Skeletal muscle satellite cell (primary cell): ENCODE results near the gene CXCL8.

Source experiments
- H3K27me3 ChIP-seq: 2 replicates; pipeline ENCODE4 v1.7.0; 2013; ENCODE audit warnings: low read length; ENCODE audit not compliant: control insufficient read depth, insufficient read depth
- H3K36me3 ChIP-seq: 2 replicates; pipeline ENCODE4 v1.7.0; 2013; ENCODE audit warnings: mild to moderate bottlenecking, control low read depth, low read length; ENCODE audit not compliant: insufficient read depth
- H3K4me1 ChIP-seq: 2 replicates; pipeline ENCODE4 v1.7.0; 2013; ENCODE audit warnings: low read length; ENCODE audit not compliant: control insufficient read depth, insufficient read depth
- H3K4me2 ChIP-seq: 2 replicates; pipeline ENCODE4 v1.7.0; 2013; ENCODE audit warnings: mild to moderate bottlenecking, low read length
- H3K4me3 ChIP-seq: 2 replicates; pipeline ENCODE4 v1.7.0; 2013; ENCODE audit warnings: low read length
- H3K9ac ChIP-seq: 2 replicates; pipeline ENCODE4 v1.7.0; 2013; ENCODE audit warnings: mild to moderate bottlenecking, low read depth, low read length, moderate library complexity
- H3K9me3 ChIP-seq: replicated peaks from 2 replicates; pipeline ENCODE4 v1.7.0; 2013; ENCODE audit warnings: mild to moderate bottlenecking, control low read depth, low read length

The CXCL8 gene

GRCh38 chr4:73721435-73721834 is 18.9 kb upstream of the CXCL8 start:
- Histone ChIP-seq H3K9me3 (no peaks in the 10 kb centered on the region), H3K27me3 (no peaks in the 10 kb centered on the region), H3K4me1 (peaks cover 61% of the 10 kb centered on the region), H3K4me3 (no peak overlapping the region), H3K4me2 (peak overlapping the region; percentile 60), H3K9ac (peak overlapping the region; percentile 72), H3K36me3 (no peaks in the 10 kb centered on the region)

DNA sequence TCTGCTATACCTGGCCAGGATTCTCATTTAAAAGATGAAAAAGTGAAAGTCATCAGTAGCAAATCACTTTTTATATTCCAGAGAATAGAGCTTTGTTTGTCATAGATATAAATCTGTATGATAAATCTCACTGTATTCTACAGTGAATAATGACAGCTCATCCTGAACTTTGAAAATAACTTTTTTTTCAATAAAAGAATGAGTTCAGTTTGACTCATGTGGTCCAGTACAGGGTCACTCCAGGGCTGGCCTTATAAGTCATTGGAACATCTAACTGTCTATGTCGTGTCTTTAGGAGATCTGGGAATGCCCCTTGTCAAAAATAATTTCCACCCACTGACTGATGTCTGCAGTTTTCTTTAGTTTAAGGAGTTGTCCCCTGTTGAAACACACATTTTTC is 18.5 kb upstream of the CXCL8 start:
- peak overlapping the region; percentile 60 for H3K4me2 ChIP-seq
- H3K27me3 ChIP-seq = no peaks in the 10 kb centered on the region
- H3K4me3 ChIP-seq = no peak overlapping the region
- peak overlapping the region; percentile 72 for H3K9ac ChIP-seq
- H3K4me1 ChIP-seq = peaks cover 66% of the 10 kb centered on the region
- H3K36me3 ChIP-seq = no peaks in the 10 kb centered on the region
- no peaks in the 10 kb centered on the region for H3K9me3 ChIP-seq

GRCh38 chr4:73723023-73723422 is 17.3 kb upstream of the CXCL8 start:
- H3K4me1 ChIP-seq = peaks cover 63% of the 10 kb centered on the region
- H3K4me2 ChIP-seq = no peak overlapping the region
- no peaks in the 10 kb centered on the region for H3K27me3 ChIP-seq
- no peaks in the 10 kb centered on the region for H3K9me3 ChIP-seq
- H3K4me3 ChIP-seq = no peak overlapping the region
- no peaks in the 10 kb centered on the region for H3K36me3 ChIP-seq
- no peak overlapping the region for H3K9ac ChIP-seq

GRCh38 chr4:73723928-73724327 is 16.4 kb upstream of the CXCL8 start:
- no peak overlapping the region for H3K4me3 ChIP-seq
- no peak overlapping the region for H3K4me2 ChIP-seq
- no peaks in the 10 kb centered on the region for H3K9me3 ChIP-seq
- peaks cover 54% of the 10 kb centered on the region for H3K4me1 ChIP-seq
- no peaks in the 10 kb centered on the region for H3K27me3 ChIP-seq
- H3K9ac ChIP-seq = no peak overlapping the region
- H3K36me3 ChIP-seq = no peaks in the 10 kb centered on the region

- no peak overlapping the region for H3K4me3 ChIP-seq
- H3K9me3 ChIP-seq = no peaks in the 10 kb centered on the region
- H3K9ac ChIP-seq = peak overlapping the region; percentile 51
- peaks cover 60% of the 10 kb centered on the region for H3K4me1 ChIP-seq
- H3K4me2 ChIP-seq = no peak overlapping the region
- H3K36me3 ChIP-seq = no peaks in the 10 kb centered on the region
- no peaks in the 10 kb centered on the region for H3K27me3 ChIP-seq
Measured at GRCh38 chr4:73725510-73725909, 14.9 kb upstream of the CXCL8 start.

DNA sequence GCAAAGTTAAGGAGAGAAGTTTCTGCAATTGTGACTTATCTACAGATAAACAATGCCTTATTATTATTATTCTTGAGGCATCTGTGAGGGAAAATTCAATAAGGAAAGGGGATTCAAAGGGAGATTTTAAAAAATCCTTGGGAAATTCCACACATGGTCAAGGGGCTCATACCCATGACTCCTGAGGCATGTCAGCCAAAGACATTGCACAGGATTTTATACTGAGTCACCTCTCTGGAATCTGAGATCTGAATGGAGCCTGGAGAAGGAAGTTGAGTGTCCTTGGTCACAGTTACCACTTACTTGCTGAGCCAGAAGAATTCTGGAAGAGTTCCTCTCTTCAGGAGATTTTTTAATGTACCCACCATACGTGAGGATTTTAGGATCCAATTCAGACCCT is 14.4 kb upstream of the CXCL8 start:
- Histone ChIP-seq H3K4me3 (no peak overlapping the region), H3K27me3 (no peaks in the 10 kb centered on the region), H3K4me2 (peak overlapping the region; percentile 36), H3K4me1 (peaks cover 58% of the 10 kb centered on the region), H3K9ac (peak overlapping the region; percentile 51), H3K36me3 (no peaks in the 10 kb centered on the region), H3K9me3 (no peaks in the 10 kb centered on the region)

GRCh38 chr4:73727685-73728084 is 12.7 kb upstream of the CXCL8 start:
- Histone ChIP-seq H3K9ac (no peak overlapping the region), H3K27me3 (no peaks in the 10 kb centered on the region), H3K9me3 (no peaks in the 10 kb centered on the region), H3K36me3 (no peaks in the 10 kb centered on the region), H3K4me1 (peaks cover 48% of the 10 kb centered on the region), H3K4me2 (no peak overlapping the region), H3K4me3 (no peak overlapping the region)

GRCh38 chr4:73728091-73728741 is 12.2 kb upstream of the CXCL8 start:
- Histone ChIP-seq H3K4me1 (peaks cover 42% of the 10 kb centered on the region), H3K9me3 (no peaks in the 10 kb centered on the region), H3K9ac (no peak overlapping the region), H3K36me3 (no peaks in the 10 kb centered on the region), H3K4me3 (no peak overlapping the region), H3K27me3 (no peaks in the 10 kb centered on the region), H3K4me2 (no peak overlapping the region)

GRCh38 chr4:73729534-73730165 is 10.7 kb upstream of the CXCL8 start:
- Histone ChIP-seq H3K36me3 (no peaks in the 10 kb centered on the region), H3K27me3 (no peaks in the 10 kb centered on the region), H3K4me1 (peaks cover 49% of the 10 kb centered on the region), H3K4me2 (no peak overlapping the region), H3K9me3 (no peaks in the 10 kb centered on the region), H3K4me3 (no peak overlapping the region), H3K9ac (peak overlapping the region; percentile 60)

- Histone ChIP-seq H3K4me2 (no peak overlapping the region), H3K9me3 (no peaks in the 10 kb centered on the region), H3K36me3 (no peaks in the 10 kb centered on the region), H3K9ac (peak overlapping the region; percentile 60), H3K4me3 (no peak overlapping the region), H3K4me1 (peaks cover 55% of the 10 kb centered on the region), H3K27me3 (no peaks in the 10 kb centered on the region)
Measured at GRCh38 chr4:73730292-73730691, 10.1 kb upstream of the CXCL8 start.

DNA sequence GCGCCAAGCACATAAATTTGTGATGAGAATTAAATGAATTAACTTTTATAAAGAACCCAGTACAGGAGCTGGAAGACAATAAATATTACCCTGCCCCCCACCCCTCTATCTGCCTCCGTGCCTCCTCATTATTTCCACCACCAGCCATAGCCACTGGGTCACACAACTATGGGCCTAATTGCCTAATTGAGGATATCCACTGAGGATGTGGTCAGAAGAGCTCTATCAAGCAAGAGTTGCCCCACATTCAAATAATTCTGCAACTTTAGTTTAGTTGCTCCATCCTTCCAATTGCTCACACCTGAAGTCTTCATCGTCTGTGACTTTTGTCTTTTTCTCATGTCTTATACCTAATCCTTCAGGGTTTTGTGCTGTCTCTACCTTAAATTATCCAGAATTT is 9.5 kb upstream of the CXCL8 start:
- H3K4me1 ChIP-seq = peaks cover 53% of the 10 kb centered on the region

More for the DNA sequence above, 9.5 kb upstream of the CXCL8 start:
- no peaks in the 10 kb centered on the region for H3K9me3 ChIP-seq
- H3K9ac ChIP-seq = no peak overlapping the region
- no peaks in the 10 kb centered on the region for H3K36me3 ChIP-seq
- no peak overlapping the region for H3K4me2 ChIP-seq
- H3K4me3 ChIP-seq = no peak overlapping the region
- no peaks in the 10 kb centered on the region for H3K27me3 ChIP-seq
